ENCODE measurements around the gene CRTC3. TPM values are rescaled to one million over a fixed set of nuclear protein-coding genes. Genes with fewer than 3 reads are reported as not detected.

The CRTC3 gene
- total RNA-seq (2022) (22.6 and 25.9 TPM in 2 replicates), Bru-seq, nascent RNA (percentile 70 among the genes with signal in this experiment), BruChase-seq, experiment 1, labeled RNA remaining after a 6-hour chase (percentile 67 among the genes with signal in this experiment), BruChase-seq, experiment 2, labeled RNA remaining after a 2-hour chase (percentile 68 among the genes with signal in this experiment)
- long read RNA-seq, full-length matches to known transcripts, result 2 of 11 reads
- long read RNA-seq, partial matches to known transcripts, result 2 of 11 reads
- long read RNA-seq, other reads (novel, unspliced or antisense), result 7 of 11 reads

- Mint-ChIP-seq H3K9me3 (ENCODE audit: unreplicated experiment) (peaks cover 6% of the 10 kb centered on the region), H3K4me3 (ENCODE audit: unreplicated experiment) (peak within 1 kb of the TSS; percentile 86), H3K36me3 (ENCODE audit: insufficient read depth, unreplicated experiment) (peaks cover 6% of the 10 kb centered on the region), H3K27ac (ENCODE audit: low read depth, unreplicated experiment) (peak within 1 kb of the TSS; percentile 40), H3K4me1 (ENCODE audit: insufficient read depth, unreplicated experiment) (peaks cover 32% of the 10 kb centered on the region), H3K27me3 (ENCODE audit: insufficient read depth, unreplicated experiment) (no peaks in the 10 kb centered on the region)
- CTCF ChIA-PET, result interaction anchor here (0.7 to 1.0 kb wide), 2 partner anchors 177 to 1137 kb away, joined by 3 read pairs; partner anchors contain the start of gene ZNF774
- intact Hi-C loops (cut with micrococcal nuclease), result loop anchor here (5.0 kb wide), 1 partner anchor 63 kb away; no protein-coding TSS in a partner anchor
- peak; percentile 45 for DNase-seq (ENCODE audit: unreplicated experiment)
- POLR2A ChIA-PET, result interaction anchor here (0.6 to 2.2 kb wide), 13 partner anchors 9 to 414 kb away, joined by 3 to 35 read pairs (median 3); no protein-coding TSS in a partner anchor
- no TSS peak for BruUV-seq (replicated peaks)
- no peak for TF ChIP-seq CTCF (IDR thresholded peaks at IDR 0.05; ENCODE audit: unreplicated experiment)
These were observed at the start of gene CRTC3 for GRCh38 chr15:90529371-90530249. CRTC3 (plus strand) TSS chr15:90529923; CDS start chr15:90530072, 149 bp downstream.

GRCh38 chr15:90481023-90481422 is 48.7 kb upstream of the CRTC3 start:
- H3K36me3 Mint-ChIP-seq (ENCODE audit: insufficient read depth, unreplicated experiment), result peaks cover 98% of the 10 kb centered on the region
- no TSS peak for BruUV-seq (replicated peaks)
- no peak overlapping the region for H3K27ac Mint-ChIP-seq (ENCODE audit: low read depth, unreplicated experiment)
- no peak overlapping the region for H3K4me3 Mint-ChIP-seq (ENCODE audit: unreplicated experiment)
- H3K27me3 Mint-ChIP-seq (ENCODE audit: insufficient read depth, unreplicated experiment), result no peaks in the 10 kb centered on the region
- ChIA-PET CTCF (interaction anchor here (0.5 to 5.6 kb wide), 22 partner anchors 7 to 1971 kb away, joined by 3 to 86 read pairs (median 4); no protein-coding TSS in a partner anchor), POLR2A (interaction anchor here (0.9 to 2.7 kb wide), 2 partner anchors 129 to 161 kb away, joined by 4 to 14 read pairs; partner anchors contain the start of gene ZNF774)
- TF ChIP-seq CTCF (IDR thresholded peaks at IDR 0.05; ENCODE audit: unreplicated experiment), result no peak
- no peak for DNase-seq (ENCODE audit: unreplicated experiment)
- intact Hi-C loops (cut with micrococcal nuclease), result loop anchor here (5.0 kb wide), 1 partner anchor 89 kb away; no protein-coding TSS in a partner anchor
- peaks cover 18% of the 10 kb centered on the region for H3K4me1 Mint-ChIP-seq (ENCODE audit: insufficient read depth, unreplicated experiment)
- no peaks in the 10 kb centered on the region for H3K9me3 Mint-ChIP-seq (ENCODE audit: unreplicated experiment)

- Mint-ChIP-seq H3K27me3 (ENCODE audit: insufficient read depth, unreplicated experiment) (no peaks in the 10 kb centered on the region), H3K4me3 (ENCODE audit: unreplicated experiment) (no peak overlapping the region), H3K36me3 (ENCODE audit: insufficient read depth, unreplicated experiment) (peaks cover 98% of the 10 kb centered on the region), H3K4me1 (ENCODE audit: insufficient read depth, unreplicated experiment) (peaks cover 18% of the 10 kb centered on the region), H3K27ac (ENCODE audit: low read depth, unreplicated experiment) (no peak overlapping the region), H3K9me3 (ENCODE audit: unreplicated experiment) (no peaks in the 10 kb centered on the region)
- peak; percentile 51 for DNase-seq (ENCODE audit: unreplicated experiment)
- no TSS peak for BruUV-seq (replicated peaks)
- peak; percentile 56 for TF ChIP-seq CTCF (IDR thresholded peaks at IDR 0.05; ENCODE audit: unreplicated experiment)
- POLR2A ChIA-PET, result interaction anchor here (0.7 to 2.7 kb wide), 4 partner anchors 16 to 166 kb away, joined by 3 to 14 read pairs (median 4); no protein-coding TSS in a partner anchor
- intact Hi-C loops (cut with micrococcal nuclease), result loop anchor here (1.0 to 5.0 kb wide), 4 partner anchors 90 to 189 kb away; no protein-coding TSS in a partner anchor
- CTCF ChIA-PET, result interaction anchor here (0.6 to 5.6 kb wide), 38 partner anchors 9 to 525 kb away, joined by 3 to 86 read pairs (median 6); no protein-coding TSS in a partner anchor
These were observed 47.4 kb upstream of the CRTC3 start for GRCh38 chr15:90482124-90483011.
